Hepatocyte (in vitro differentiated cells): Measurements from ENCODE around the gene ANKRD33.

Experiments used
- CTCF ChIP-seq: fragments of 200-600 bp; sonication (generic); IDR thresholded peaks from 2 replicates; pipeline ENCODE4 v1.5.1; 2016; ENCODE audit warnings: antibody characterized with exemption, mild to moderate bottlenecking; ENCODE audit not compliant: poor library complexity
- EZH2phosphoT487 ChIP-seq: fragments of 200-600 bp; sonication (generic); IDR thresholded peaks from one replicate; pipeline ENCODE4 v1.6.1; 2018; ENCODE audit warnings: antibody characterized with exemption, mild to moderate bottlenecking, low read depth, moderate library complexity; ENCODE audit not compliant: unreplicated experiment, severe bottlenecking

- TF ChIP-seq CTCF (no peak), EZH2phosphoT487 (no peak)
Measured at GRCh38 chr12:51900323-51900889, 12.5 kb downstream of the ANKRD33 start.
